ENCODE measurements around the gene AXL. TPM values are rescaled to one million over a fixed set of nuclear protein-coding genes. Genes with fewer than 3 reads are reported as not detected.

Gene AXL
- total RNA-seq, 1 experiment from 2014 or later, result 107 TPM

DNA sequence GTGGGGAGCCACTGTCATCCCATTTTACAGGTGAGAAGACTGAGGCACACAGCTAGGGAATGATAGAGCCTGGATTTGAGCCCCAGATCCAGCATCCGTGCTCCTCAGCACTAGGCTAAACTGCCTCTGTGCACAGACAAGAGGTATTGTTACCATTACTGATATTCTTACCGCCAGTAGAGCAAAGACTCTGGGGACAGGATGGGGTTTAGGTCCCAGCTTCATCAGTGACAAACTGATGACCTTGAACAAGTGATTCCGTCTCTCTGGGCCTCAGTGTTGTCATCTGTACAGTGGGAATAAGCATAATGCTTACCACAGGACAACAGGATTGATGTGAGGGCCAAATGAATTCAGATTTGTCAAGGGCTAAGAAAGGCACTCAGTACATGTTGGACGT lies 16.5 kb downstream of the AXL start:
- Mint-ChIP-seq H3K27ac (ENCODE audit: unreplicated experiment) (no peak overlapping the region), H3K4me1 (ENCODE audit: low read depth, unreplicated experiment) (no peaks in the 10 kb centered on the region), H3K9me3 (ENCODE audit: low read depth, unreplicated experiment) (no peaks in the 10 kb centered on the region), H3K4me3 (ENCODE audit: low read depth, unreplicated experiment) (no peak overlapping the region), H3K27me3 (ENCODE audit: unreplicated experiment) (no peaks in the 10 kb centered on the region), H3K36me3 (ENCODE audit: insufficient read depth, unreplicated experiment) (peaks cover 42% of the 10 kb centered on the region)
- no peak for DNase-seq
- CTCF ChIA-PET, result no interaction called here
- intact Hi-C loops (cut with micrococcal nuclease; ENCODE audit: unreplicated experiment), result no loop called here
- BruUV-seq (replicated peaks), result no TSS peak
- TF ChIP-seq, protein P1, sequence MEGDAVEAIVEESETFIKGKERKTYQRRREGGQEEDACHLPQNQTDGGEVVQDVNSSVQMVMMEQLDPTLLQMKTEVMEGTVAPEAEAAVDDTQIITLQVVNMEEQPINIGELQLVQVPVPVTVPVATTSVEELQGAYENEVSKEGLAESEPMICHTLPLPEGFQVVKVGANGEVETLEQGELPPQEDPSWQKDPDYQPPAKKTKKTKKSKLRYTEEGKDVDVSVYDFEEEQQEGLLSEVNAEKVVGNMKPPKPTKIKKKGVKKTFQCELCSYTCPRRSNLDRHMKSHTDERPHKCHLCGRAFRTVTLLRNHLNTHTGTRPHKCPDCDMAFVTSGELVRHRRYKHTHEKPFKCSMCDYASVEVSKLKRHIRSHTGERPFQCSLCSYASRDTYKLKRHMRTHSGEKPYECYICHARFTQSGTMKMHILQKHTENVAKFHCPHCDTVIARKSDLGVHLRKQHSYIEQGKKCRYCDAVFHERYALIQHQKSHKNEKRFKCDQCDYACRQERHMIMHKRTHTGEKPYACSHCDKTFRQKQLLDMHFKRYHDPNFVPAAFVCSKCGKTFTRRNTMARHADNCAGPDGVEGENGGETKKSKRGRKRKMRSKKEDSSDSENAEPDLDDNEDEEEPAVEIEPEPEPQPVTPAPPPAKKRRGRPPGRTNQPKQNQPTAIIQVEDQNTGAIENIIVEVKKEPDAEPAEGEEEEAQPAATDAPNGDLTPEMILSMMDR (IDR thresholded peaks at IDR 0.05; ENCODE audit: unreplicated experiment), result no peak

DNA sequence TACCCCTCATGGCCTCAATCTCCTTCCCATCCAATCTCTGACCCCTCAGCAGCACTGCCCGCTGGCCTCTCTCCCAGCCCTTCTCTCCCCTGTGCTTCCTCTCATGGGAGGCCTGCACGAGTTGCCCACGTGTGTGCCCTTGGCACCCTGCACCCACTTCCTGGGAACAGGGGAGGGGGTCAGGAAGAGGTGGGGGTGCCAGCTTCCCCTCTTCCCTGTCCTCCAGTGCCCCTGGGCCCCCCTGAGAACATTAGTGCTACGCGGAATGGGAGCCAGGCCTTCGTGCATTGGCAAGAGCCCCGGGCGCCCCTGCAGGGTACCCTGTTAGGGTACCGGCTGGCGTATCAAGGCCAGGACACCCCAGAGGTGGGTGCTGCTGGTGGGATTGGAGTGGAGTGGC lies 19.2 kb downstream of the AXL start:
- TF ChIP-seq, protein P1 (IDR thresholded peaks at IDR 0.05; ENCODE audit: unreplicated experiment), result no peak
- Mint-ChIP-seq H3K4me3 (ENCODE audit: low read depth, unreplicated experiment) (no peak overlapping the region), H3K4me1 (ENCODE audit: low read depth, unreplicated experiment) (no peaks in the 10 kb centered on the region), H3K27me3 (ENCODE audit: unreplicated experiment) (no peaks in the 10 kb centered on the region), H3K27ac (ENCODE audit: unreplicated experiment) (no peak overlapping the region), H3K9me3 (ENCODE audit: low read depth, unreplicated experiment) (no peaks in the 10 kb centered on the region), H3K36me3 (ENCODE audit: insufficient read depth, unreplicated experiment) (peaks cover 28% of the 10 kb centered on the region)
- CTCF ChIA-PET, result no interaction called here
- no peak for DNase-seq
- no TSS peak for BruUV-seq (replicated peaks)
- intact Hi-C loops (cut with micrococcal nuclease; ENCODE audit: unreplicated experiment), result no loop called here

DNA sequence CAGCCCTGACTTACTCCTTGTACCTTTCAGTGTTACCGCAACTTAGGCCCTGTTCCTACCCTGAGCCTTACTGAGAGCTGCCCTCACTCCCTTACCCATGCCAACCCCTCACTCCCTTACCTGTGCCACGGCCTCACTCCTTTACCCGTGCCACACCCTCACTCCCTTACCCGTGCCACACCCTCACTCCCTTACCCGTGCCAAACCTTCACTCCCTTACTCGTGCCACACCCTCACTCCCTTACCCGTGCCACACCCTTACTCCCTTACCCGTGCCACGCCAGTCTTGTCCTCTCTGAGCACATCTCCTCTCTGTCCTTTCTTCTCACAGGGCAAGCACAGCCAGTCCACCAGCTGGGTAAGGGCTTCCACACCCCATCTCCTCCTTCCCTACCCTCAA lies 20.3 kb downstream of the AXL start:
- no TSS peak for BruUV-seq (replicated peaks)
- H3K27ac Mint-ChIP-seq (ENCODE audit: unreplicated experiment), result peak overlapping the region; percentile 39
- no peaks in the 10 kb centered on the region for H3K9me3 Mint-ChIP-seq (ENCODE audit: low read depth, unreplicated experiment)
- no peaks in the 10 kb centered on the region for H3K27me3 Mint-ChIP-seq (ENCODE audit: unreplicated experiment)
- CTCF ChIA-PET, result interaction anchor here (0.6 kb wide), 1 partner anchor 16 kb away, joined by 4 read pairs; no protein-coding TSS in a partner anchor
- DNase-seq, result no peak
- H3K4me3 Mint-ChIP-seq (ENCODE audit: low read depth, unreplicated experiment), result no peak overlapping the region
- intact Hi-C loops (cut with micrococcal nuclease; ENCODE audit: unreplicated experiment), result no loop called here
- H3K4me1 Mint-ChIP-seq (ENCODE audit: low read depth, unreplicated experiment), result no peaks in the 10 kb centered on the region
- peaks cover 22% of the 10 kb centered on the region for H3K36me3 Mint-ChIP-seq (ENCODE audit: insufficient read depth, unreplicated experiment)
- TF ChIP-seq, protein P1 (IDR thresholded peaks at IDR 0.05; ENCODE audit: unreplicated experiment), result no peak

DNA sequence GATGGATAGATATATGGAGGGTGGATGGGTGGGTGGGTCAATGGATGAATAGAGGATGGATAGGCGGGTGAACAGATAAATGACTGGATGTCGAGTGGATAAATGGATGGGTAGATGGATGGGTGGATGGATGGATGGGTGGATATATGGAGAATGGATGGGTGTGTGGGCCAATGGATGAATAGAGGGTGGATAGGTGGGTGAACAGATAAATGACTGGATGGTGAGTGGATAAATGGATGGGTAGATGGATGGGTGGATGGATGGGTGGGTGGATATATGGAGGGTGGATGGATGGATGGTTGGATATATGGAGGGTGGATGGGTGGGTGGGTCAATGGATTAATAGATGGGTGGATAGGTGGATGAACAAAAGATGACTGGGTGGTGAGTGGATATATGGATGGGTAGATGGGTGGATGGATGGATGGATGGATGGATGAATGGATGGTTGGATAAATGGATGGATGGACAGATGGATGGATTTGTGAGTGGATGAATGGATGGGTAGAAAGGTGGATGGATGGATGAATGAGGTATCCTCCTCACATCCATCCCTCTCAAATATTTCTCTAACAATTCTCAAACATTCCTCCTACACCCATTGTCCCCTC lies 21.0 kb downstream of the AXL start:
- Mint-ChIP-seq H3K27me3 (ENCODE audit: unreplicated experiment) (no peaks in the 10 kb centered on the region), H3K27ac (ENCODE audit: unreplicated experiment) (no peak overlapping the region), H3K9me3 (ENCODE audit: low read depth, unreplicated experiment) (no peaks in the 10 kb centered on the region), H3K36me3 (ENCODE audit: insufficient read depth, unreplicated experiment) (peaks cover 22% of the 10 kb centered on the region), H3K4me1 (ENCODE audit: low read depth, unreplicated experiment) (no peaks in the 10 kb centered on the region), H3K4me3 (ENCODE audit: low read depth, unreplicated experiment) (no peak overlapping the region)
- TF ChIP-seq, protein P1 (IDR thresholded peaks at IDR 0.05; ENCODE audit: unreplicated experiment), result no peak
- BruUV-seq (replicated peaks), result no TSS peak
- no peak for DNase-seq
- CTCF ChIA-PET, result interaction anchor here (0.6 kb wide), 1 partner anchor 15 kb away, joined by 4 read pairs; no protein-coding TSS in a partner anchor
- intact Hi-C loops (cut with micrococcal nuclease; ENCODE audit: unreplicated experiment), result no loop called here
